Left lobe of liver (tissue), 2 donors: ENCODE data around the gene CARD19. TPM values are rescaled to one million over a fixed set of nuclear protein-coding genes. Genes with fewer than 3 reads are reported as not detected.

Experiments used
- ATAC-seq: fragments of 200-7000 bp; cut with Tn5 transposase; one replicate; pipeline ENCODE4 v1.9.1; 2020; ENCODE audit warnings: mild to moderate bottlenecking, moderate library complexity
- DNase-seq: peaks from one replicate; pipeline ENCODE4 v3.0.0-alpha.2; 2020; ENCODE audit warnings: low spot score
- total RNA-seq: library from RNA; stranded (reverse); gene quantifications from one replicate; pipeline ENCODE4 v1.2.1, GENCODE V29; 2021
- donor health status: DM: no; HTN: no; CAD: no; lungs with moderate emphysema.
- donor health status: DM: no; HTN: yes; CAD: no.

The CARD19 gene
- total RNA-seq, 1 donor from 2014 or later, result 8.5 TPM

- ATAC-seq (peak; percentile 64), DNase-seq (peak; percentile 92)
These were observed 33.9 kb upstream of the CARD19 start for GRCh38 chr9:93061791-93062763.

GRCh38 chr9:93064392-93065134, 31.5 kb upstream of the CARD19 start:
- DNase-seq (no peak), ATAC-seq (no peak)

- DNase-seq (no peak), ATAC-seq (no peak)
These were observed 30.8 kb upstream of the CARD19 start for GRCh38 chr9:93065135-93065720.

- no peak for ATAC-seq
- DNase-seq, result no peak
These were observed 28.9 kb upstream of the CARD19 start for GRCh38 chr9:93066978-93067603.

- ATAC-seq (no peak), DNase-seq (no peak)
These were observed 27.1 kb upstream of the CARD19 start for GRCh38 chr9:93068956-93069355.

- DNase-seq, result no peak
- peak; percentile 49 for ATAC-seq
These were observed 24.6 kb upstream of the CARD19 start for GRCh38 chr9:93071464-93071863.

GRCh38 chr9:93072383-93072795, 23.6 kb upstream of the CARD19 start:
- DNase-seq (peak; percentile 82), ATAC-seq (peak; percentile 95)

- DNase-seq (no peak), ATAC-seq (no peak)
These were observed 19.8 kb upstream of the CARD19 start for GRCh38 chr9:93076101-93076791.

GRCh38 chr9:93076792-93077128, 19.3 kb upstream of the CARD19 start:
- DNase-seq (no peak), ATAC-seq (no peak)

- DNase-seq (no peak), ATAC-seq (no peak)
These were observed 18.6 kb upstream of the CARD19 start for GRCh38 chr9:93077367-93077766.

GRCh38 chr9:93077811-93078210, 18.2 kb upstream of the CARD19 start:
- no peak for DNase-seq
- no peak for ATAC-seq

GRCh38 chr9:93079371-93079770, 16.6 kb upstream of the CARD19 start:
- ATAC-seq (no peak), DNase-seq (peak; percentile 35)

- peak; percentile 39 for DNase-seq
- no peak for ATAC-seq
These were observed 15.6 kb upstream of the CARD19 start for GRCh38 chr9:93080406-93080805.

- no peak for ATAC-seq
- peak; percentile 33 for DNase-seq
These were observed 14.9 kb upstream of the CARD19 start for GRCh38 chr9:93081081-93081529.

GRCh38 chr9:93081931-93082330, 14.1 kb upstream of the CARD19 start:
- DNase-seq (peak; percentile 18), ATAC-seq (no peak)

GRCh38 chr9:93082841-93083411, 13.1 kb upstream of the CARD19 start:
- DNase-seq, result peak; percentile 36
- no peak for ATAC-seq

- DNase-seq, result peak; percentile 37
- no peak for ATAC-seq
These were observed 12.2 kb upstream of the CARD19 start for GRCh38 chr9:93083592-93084470.

GRCh38 chr9:93084471-93084881, 11.5 kb upstream of the CARD19 start:
- DNase-seq (peak; percentile 38), ATAC-seq (no peak)

- ATAC-seq, result no peak
- DNase-seq, result peak; percentile 33
These were observed 10.3 kb upstream of the CARD19 start for GRCh38 chr9:93085676-93086075.
